CD8-positive, alpha-beta memory T cell (primary cell): ENCODE data around the gene GPR62. TPM values are rescaled to one million over a fixed set of nuclear protein-coding genes. Genes with fewer than 3 reads are reported as not detected.
A peak's percentile ranks its signal among the peaks of the same experiment; 100 is the strongest.

Experiments
- CTCF ChIA-PET: fragments of 350-600 bp; sonication (Branson Sonifier 250); formaldehyde crosslinking; loops from one replicate; lab custom pipeline; 2021; ENCODE audit warnings: antibody characterized with exemption; lab: Charles Lee
- POLR2A ChIA-PET: fragments of 350-600 bp; sonication (Branson Sonifier 250); formaldehyde crosslinking; loops from one replicate; lab custom pipeline; 2021; ENCODE audit warnings: antibody characterized with exemption; lab: Charles Lee
- DNase-seq, 5 donors: peaks; one replicate each; pipeline versions ENCODE4 v3.0.0 to v3.0.0-alpha.2; 2020 to 2022; ENCODE audit warnings: mixed read lengths in 1 of 5
- H3K27ac ChIP-seq: one replicate; pipeline ENCODE4 v1.7.0; 2013; ENCODE audit warnings: low read depth, mild to moderate bottlenecking, low read length, moderate library complexity
- H3K27me3 ChIP-seq: 2 replicates; pipeline ENCODE4 v1.7.0; 2013; ENCODE audit warnings: low read length, mild to moderate bottlenecking; ENCODE audit not compliant: insufficient read depth, poor library complexity, severe bottlenecking
- H3K36me3 ChIP-seq: 2 replicates; pipeline ENCODE4 v1.7.0; 2013; ENCODE audit warnings: mild to moderate bottlenecking, low read length, moderate library complexity; ENCODE audit not compliant: insufficient read depth
- H3K4me1 ChIP-seq: 2 replicates; pipeline ENCODE4 v1.7.0; 2013; ENCODE audit warnings: mild to moderate bottlenecking, low read length, moderate library complexity; ENCODE audit not compliant: insufficient read depth
- H3K4me3 ChIP-seq: 2 replicates; pipeline ENCODE4 v1.7.0; 2013; ENCODE audit warnings: mild to moderate bottlenecking, low read length
- H3K9me3 ChIP-seq: 2 replicates; pipeline ENCODE4 v1.7.0; 2013; ENCODE audit warnings: mild to moderate bottlenecking, low read length
- H3K27ac Mint-ChIP-seq, 8 donors: one replicate each; pipeline ENCODE4 v1.8.0; 2020 to 2021; ENCODE audit warnings: mixed read lengths in 8 of 8, mild to moderate bottlenecking in 6 of 8, inconsistent platforms in 3 of 8, moderate library complexity in 3 of 8
- H3K27me3 Mint-ChIP-seq, 2 donors: one replicate each; pipeline ENCODE4 v1.8.0; 2020 to 2021; ENCODE audit warnings: mixed read lengths in 2 of 2, mild to moderate bottlenecking in 1 of 2, moderate library complexity in 1 of 2
- H3K36me3 Mint-ChIP-seq, 3 donors: one replicate each; pipeline ENCODE4 v1.8.0; 2020 to 2021; ENCODE audit warnings: mixed read lengths in 3 of 3, inconsistent platforms in 1 of 3, mild to moderate bottlenecking in 1 of 3
- H3K4me1 Mint-ChIP-seq, 3 donors: one replicate each; pipeline ENCODE4 v1.8.0; 2020 to 2021; ENCODE audit warnings: mixed read lengths in 3 of 3, inconsistent platforms in 1 of 3, mild to moderate bottlenecking in 1 of 3
- H3K4me3 Mint-ChIP-seq, 7 donors: one replicate each; pipeline ENCODE4 v1.8.0; 2020 to 2021; ENCODE audit warnings: mixed read lengths in 7 of 7, mild to moderate bottlenecking in 6 of 7, moderate library complexity in 4 of 7, inconsistent platforms in 2 of 7
- H3K9me3 Mint-ChIP-seq, 5 donors: one replicate each; pipeline ENCODE4 v1.8.0; 2020 to 2022; ENCODE audit warnings: mixed read lengths in 5 of 5, mild to moderate bottlenecking in 3 of 5, moderate library complexity in 2 of 5, inconsistent platforms in 1 of 5
- polyA plus RNA-seq: library from polyadenylated mRNA; unstranded; fragments of 300-500 nt; fragmentation: Illumina TruSeq; gene quantifications from one replicate; pipeline ENCODE4 v1.2.3, GENCODE V29; 2021
- total RNA-seq, 2 experiments: library from RNA; stranded (reverse); gene quantifications; one replicate each; pipeline ENCODE4 v1.2.3, GENCODE V29; 2021

The GPR62 gene
- total and polyA plus RNA-seq, 3 experiments from 2014 or later = not detected

GRCh38 chr3:51941798-51942602 lies 13.2 kb upstream of the GPR62 start, which contains the start of the genes PARP3 and RRP9:
PARP3 (plus strand) TSS chr3:51942363; CDS start chr3:51943356, 993 bp downstream.
RRP9 (minus strand) TSS chr3:51941904; CDS start chr3:51941867, 37 bp downstream.
- CTCF ChIA-PET = interaction anchor here (0.6 to 6.2 kb wide), 30 partner anchors 8 to 392 kb away, joined by 3 to 65 read pairs (median 4); partner anchors contain the start of genes ABHD14A, ABHD14B, ACY1 and GPR62
- Mint-ChIP-seq H3K27ac (peak within 1 kb of the TSS; percentile 74 to 97 (median 91)), H3K4me1 (peaks cover 23 to 50% (median 34%) of the 10 kb centered on the region in 3 donors), H3K9me3 (no peaks in the 10 kb centered on the region), H3K36me3 (peaks cover 0 to 31% (median 0%) of the 10 kb centered on the region in 3 donors), H3K4me3 (peak within 1 kb of the TSS; percentile 86 to 95 (median 92)), H3K27me3 (no peaks in the 10 kb centered on the region)
- peaks cover 30% of the 10 kb centered on the region for H3K4me1 ChIP-seq
- peak within 1 kb of the TSS; percentile 79 for H3K27ac ChIP-seq
- H3K27me3 ChIP-seq = no peaks in the 10 kb centered on the region
- POLR2A ChIA-PET = interaction anchor here (0.6 to 1.7 kb wide), 6 partner anchors 26 to 54 kb away, joined by 3 to 7 read pairs (median 6); partner anchors contain the start of genes ABHD14A, ABHD14B, ACY1 and RPL29
- no peaks in the 10 kb centered on the region for H3K9me3 ChIP-seq
- peaks cover 14% of the 10 kb centered on the region for H3K36me3 ChIP-seq
- H3K4me3 ChIP-seq = peak within 1 kb of the TSS; percentile 96
- DNase-seq = peak; percentile 99 to 100 (median 99)

- peak overlapping the region; percentile 74 to 97 (median 91) for H3K27ac Mint-ChIP-seq
These were observed 12.4 kb upstream of the GPR62 start for GRCh38 chr3:51942603-51943450.

GRCh38 chr3:51943451-51944391 lies 11.5 kb upstream of the GPR62 start:
- DNase-seq = no peak
- H3K27ac ChIP-seq = no peak overlapping the region

More at GRCh38 chr3:51942603-51943450, 12.4 kb upstream of the GPR62 start:
- Mint-ChIP-seq H3K9me3 (no peaks in the 10 kb centered on the region), H3K4me3 (peak overlapping the region; percentile 86 to 95 (median 92)), H3K4me1 (peaks cover 23 to 50% (median 34%) of the 10 kb centered on the region in 3 donors), H3K27me3 (no peaks in the 10 kb centered on the region), H3K36me3 (peaks cover 0 to 23% (median 0%) of the 10 kb centered on the region in 3 donors)
- H3K27ac ChIP-seq = peak overlapping the region; percentile 79
- CTCF ChIA-PET = interaction anchor here (0.8 to 6.2 kb wide), 17 partner anchors 8 to 202 kb away, joined by 3 to 65 read pairs (median 5); partner anchors contain the start of genes ABHD14A, ABHD14B, ACY1 and GPR62
- H3K36me3 ChIP-seq = peaks cover 7% of the 10 kb centered on the region
- peak; percentile 26 to 70 (median 42) for DNase-seq
- H3K9me3 ChIP-seq = no peaks in the 10 kb centered on the region
- H3K27me3 ChIP-seq = no peaks in the 10 kb centered on the region
- POLR2A ChIA-PET = interaction anchor here (0.6 to 1.7 kb wide), 5 partner anchors 25 to 558 kb away, joined by 3 to 7 read pairs (median 5); partner anchors contain the start of genes ABHD14B, ACY1 and RPL29
- H3K4me1 ChIP-seq = peaks cover 30% of the 10 kb centered on the region
- H3K4me3 ChIP-seq = peak overlapping the region; percentile 96

DNA sequence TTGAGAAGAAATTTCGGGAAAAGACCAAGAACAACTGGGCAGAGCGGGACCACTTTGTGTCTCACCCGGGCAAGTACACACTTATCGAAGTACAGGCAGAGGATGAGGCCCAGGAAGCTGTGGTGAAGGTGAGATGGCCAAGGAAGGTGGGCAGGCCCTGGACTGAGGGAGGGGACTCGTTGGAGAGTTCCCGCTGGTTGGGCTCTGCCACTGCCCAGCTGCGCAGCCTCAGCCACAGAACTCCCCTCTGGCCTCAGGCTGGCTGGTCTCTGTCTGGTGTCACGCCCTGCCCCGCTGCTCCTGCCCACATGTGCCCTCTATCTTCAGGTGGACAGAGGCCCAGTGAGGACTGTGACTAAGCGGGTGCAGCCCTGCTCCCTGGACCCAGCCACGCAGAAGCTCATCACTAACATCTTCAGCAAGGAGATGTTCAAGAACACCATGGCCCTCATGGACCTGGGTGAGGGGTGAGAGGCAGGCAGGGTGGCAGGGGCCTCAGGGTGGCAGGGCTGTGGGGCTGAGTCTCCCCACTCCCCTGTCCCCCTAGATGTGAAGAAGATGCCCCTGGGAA lies 10.6 kb upstream of the GPR62 start:
- H3K9me3 ChIP-seq = no peaks in the 10 kb centered on the region
- no peaks in the 10 kb centered on the region for H3K27me3 Mint-ChIP-seq
- peaks cover 30% of the 10 kb centered on the region for H3K4me1 ChIP-seq
- no peaks in the 10 kb centered on the region for H3K9me3 Mint-ChIP-seq
- H3K27ac ChIP-seq = no peak overlapping the region
- peak overlapping the region in 2 of 7 donors; percentile 48 to 59 for H3K4me3 Mint-ChIP-seq
- DNase-seq = no peak
- CTCF ChIA-PET = interaction anchor here (1.2 to 6.2 kb wide), 2 partner anchors 28 to 246 kb away, joined by 3 to 65 read pairs; partner anchors contain the start of genes ABHD14A and ABHD14B
- H3K4me1 Mint-ChIP-seq = peaks cover 16 to 38% (median 21%) of the 10 kb centered on the region in 3 donors
- no peaks in the 10 kb centered on the region for H3K27me3 ChIP-seq
- H3K36me3 ChIP-seq = no peaks in the 10 kb centered on the region
- H3K27ac Mint-ChIP-seq = no peak overlapping the region
- peaks cover 0 to 11% (median 4%) of the 10 kb centered on the region in 3 donors for H3K36me3 Mint-ChIP-seq
- POLR2A ChIA-PET = interaction anchor here (0.5 kb wide), 1 partner anchor 1843 kb away, joined by 4 read pairs; no protein-coding TSS in a partner anchor
- H3K4me3 ChIP-seq = no peak overlapping the region

More at GRCh38 chr3:51943451-51944391, 11.5 kb upstream of the GPR62 start:
- Mint-ChIP-seq H3K9me3 (no peaks in the 10 kb centered on the region), H3K36me3 (peaks cover 0 to 17% (median 4%) of the 10 kb centered on the region in 3 donors), H3K27ac (peak overlapping the region in 6 of 8 donors; percentile 38 to 92 (median 74)), H3K27me3 (no peaks in the 10 kb centered on the region), H3K4me3 (peak overlapping the region; percentile 24 to 89 (median 34)), H3K4me1 (peaks cover 21 to 44% (median 27%) of the 10 kb centered on the region in 3 donors)
- CTCF ChIA-PET = interaction anchor here (1.0 to 6.2 kb wide), 10 partner anchors 10 to 247 kb away, joined by 3 to 65 read pairs (median 6); partner anchors contain the start of genes ABHD14A, ABHD14B, ACY1 and RPL29
- peaks cover 30% of the 10 kb centered on the region for H3K4me1 ChIP-seq
- POLR2A ChIA-PET = interaction anchor here (0.5 to 1.7 kb wide), 4 partner anchors 24 to 1842 kb away, joined by 3 to 7 read pairs (median 6); partner anchors contain the start of genes ABHD14B and RPL29
- no peaks in the 10 kb centered on the region for H3K27me3 ChIP-seq
- no peaks in the 10 kb centered on the region for H3K9me3 ChIP-seq
- no peak overlapping the region for H3K4me3 ChIP-seq
- H3K36me3 ChIP-seq = no peaks in the 10 kb centered on the region

GRCh38 chr3:51945031-51945840 lies 9.9 kb upstream of the GPR62 start:
- Histone ChIP-seq H3K36me3 (no peaks in the 10 kb centered on the region), H3K27ac (no peak overlapping the region), H3K4me1 (peaks cover 24% of the 10 kb centered on the region), H3K27me3 (no peaks in the 10 kb centered on the region), H3K9me3 (no peaks in the 10 kb centered on the region), H3K4me3 (no peak overlapping the region)
- no peak overlapping the region for H3K27ac Mint-ChIP-seq
- POLR2A ChIA-PET = no interaction called here
- no peak overlapping the region for H3K4me3 Mint-ChIP-seq
- no peak for DNase-seq
- peaks cover 16 to 33% (median 17%) of the 10 kb centered on the region in 3 donors for H3K4me1 Mint-ChIP-seq
- no peaks in the 10 kb centered on the region for H3K9me3 Mint-ChIP-seq
- CTCF ChIA-PET = interaction anchor here (1.0 to 6.2 kb wide), 3 partner anchors 10 to 246 kb away, joined by 3 to 65 read pairs (median 3); partner anchors contain the start of genes ABHD14A, ABHD14B and GPR62
- no peaks in the 10 kb centered on the region for H3K27me3 Mint-ChIP-seq
- peaks cover 0 to 11% (median 4%) of the 10 kb centered on the region in 3 donors for H3K36me3 Mint-ChIP-seq
